Fibroblast of lung (primary cell): Measurements from ENCODE around the gene TVP23C.

Experiments used
- CTCF ChIP-seq, 2 donors: IDR thresholded peaks in 1 of 2; conservative IDR thresholded peaks in 1 of 2; 1 replicate in 1 of 2; 2 replicates in 1 of 2; pipeline ENCODE4 v1.5.1; 2011 to 2012; ENCODE audit warnings: low read length in 2 of 2, control low read depth in 1 of 2, inconsistent platforms in 1 of 2, low read depth in 1 of 2, mild to moderate bottlenecking in 1 of 2
- EZH2 ChIP-seq: IDR thresholded peaks from 2 replicates; pipeline ENCODE4 v1.5.1; 2012; ENCODE audit warnings: low read length, control low read depth, mild to moderate bottlenecking; ENCODE audit errors: missing control alignments

GRCh38 chr17:15509095-15509494 is 54.2 kb downstream of the TVP23C start:
- TF ChIP-seq CTCF (conservative IDR thresholded peaks at IDR 0.05 in 1 of 2, IDR thresholded peaks at IDR 0.05 in 1 of 2; ENCODE audit: low read depth in 1 of 2, low read length in 2 of 2), result no peak
- TF ChIP-seq EZH2, result no peak
